ENCODE results near the gene GIPC1. TPM values are rescaled to one million over a fixed set of nuclear protein-coding genes. Genes with fewer than 3 reads are reported as not detected.

Gene GIPC1
- total and polyA plus RNA-seq, 9 donors = 14.7 to 64.5 (median 40.9) TPM

DNA sequence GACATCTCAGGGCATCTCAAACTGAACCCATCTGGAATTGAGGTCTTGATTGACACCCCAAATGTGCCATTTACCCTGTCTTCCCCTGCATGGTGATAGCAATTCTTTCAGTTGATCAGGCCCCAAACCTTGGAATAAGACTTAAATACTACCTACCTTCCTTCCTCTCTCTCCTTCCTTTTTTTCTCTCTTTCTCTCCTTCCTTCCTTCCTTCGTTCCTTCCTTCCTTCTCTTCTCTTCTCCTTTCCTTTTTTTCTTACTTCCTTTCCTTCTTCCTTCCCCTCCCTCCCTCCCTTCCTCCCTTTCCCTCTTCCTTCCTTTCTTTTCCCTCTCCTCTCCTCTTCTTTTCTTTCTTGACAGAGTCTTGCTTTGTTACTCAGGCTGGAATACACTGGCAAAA, 7.4 kb upstream of the GIPC1 start:
- Histone ChIP-seq H3K27ac (no peak overlapping the region), H3K4me1 (ENCODE audit: insufficient read depth) (no peaks in the 10 kb centered on the region), H3K9me3 (no peaks in the 10 kb centered on the region), H3K36me3 (no peaks in the 10 kb centered on the region), H3K27me3 (no peaks in the 10 kb centered on the region), H3K4me3 (no peak overlapping the region)
- DNase-seq = no peak
- 64 to 69% (median 68%) methylated on average over 1 of the region's 1 CpG for WGBS, 3 donors
- TF ChIP-seq EP300 (IDR thresholded peaks at IDR 0.05) (no peak), POLR2A (IDR thresholded peaks at IDR 0.05) (no peak), CTCF (IDR thresholded peaks at IDR 0.05) (no peak)
- intact Hi-C loops (cut with DNase I) = no loop called here

DNA sequence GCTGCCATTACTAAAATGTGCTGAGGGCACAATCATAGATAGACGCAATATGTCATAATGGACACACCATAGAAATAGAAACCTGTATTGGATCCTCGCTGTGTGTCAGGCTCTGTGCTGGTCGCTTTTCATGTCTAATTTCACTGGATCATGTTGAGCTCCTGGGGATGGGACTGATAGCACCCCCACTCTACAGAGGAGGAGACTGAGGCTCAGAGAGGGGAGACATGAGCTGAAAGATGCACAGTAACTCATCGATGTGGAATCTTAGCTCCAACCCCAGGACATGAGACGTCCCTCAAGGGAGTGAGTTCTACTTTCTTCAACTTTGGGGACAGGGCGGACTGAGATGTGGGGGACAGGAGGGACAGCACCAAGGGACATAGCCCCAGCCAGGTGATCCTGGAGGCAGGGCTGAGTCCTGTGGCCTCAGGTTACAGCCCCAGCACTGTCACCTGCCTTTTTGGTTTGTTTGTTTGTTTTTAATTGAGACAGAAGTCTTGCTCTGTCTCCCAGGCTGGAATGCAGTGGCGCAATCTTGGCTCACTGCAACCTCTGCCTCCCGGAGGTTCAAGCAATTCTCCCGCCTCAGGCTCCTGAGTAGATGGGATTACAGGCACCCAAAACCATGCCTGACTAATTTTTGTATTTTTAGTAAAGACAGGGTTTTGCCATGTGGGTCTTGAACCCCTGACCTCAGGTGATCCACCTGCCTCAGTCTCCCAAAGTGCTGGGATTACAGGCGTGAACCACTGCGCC, 6.6 kb upstream of the GIPC1 start:
- H3K27ac ChIP-seq = no peak overlapping the region
- DNase-seq = no peak

DNA sequence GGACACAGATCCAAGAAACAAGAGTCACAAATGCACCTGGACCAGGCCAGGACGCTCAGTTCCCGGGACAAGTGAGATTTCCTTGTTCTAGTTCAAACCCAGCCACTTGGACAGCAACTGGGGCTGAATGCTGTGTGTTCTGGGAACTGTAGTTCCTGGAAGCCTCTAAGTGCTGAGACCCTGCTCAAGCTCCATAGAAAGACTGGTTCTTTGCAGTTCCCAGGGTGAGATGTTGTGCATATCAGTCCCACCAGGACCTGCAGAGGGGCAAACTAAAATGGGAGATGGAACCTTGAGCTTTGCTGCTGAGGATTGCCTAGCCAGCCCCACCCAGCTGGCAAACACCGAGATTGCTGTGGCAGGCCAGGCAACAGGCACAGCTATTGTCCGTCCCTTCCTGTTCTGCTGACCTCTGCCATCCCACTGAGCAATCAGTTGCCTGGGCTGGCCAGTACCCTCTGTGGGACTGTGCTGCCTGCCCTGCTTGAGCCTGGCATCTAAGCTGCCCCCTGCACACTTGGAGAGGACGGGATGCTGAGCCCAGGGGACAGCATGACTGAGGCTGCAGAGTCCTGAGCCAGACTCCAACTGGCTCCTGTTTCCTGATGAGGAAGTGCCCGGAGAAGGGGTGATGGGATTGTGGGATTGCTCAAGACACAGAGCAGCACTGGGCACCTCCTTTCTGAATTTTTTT, 1.4 kb upstream of the GIPC1 start:
- H3K27me3 ChIP-seq = no peaks in the 10 kb centered on the region
- intact Hi-C loops (cut with DNase I) = no loop called here
- H3K36me3 ChIP-seq = no peaks in the 10 kb centered on the region
- TF ChIP-seq CTCF (IDR thresholded peaks at IDR 0.05) (no peak), POLR2A (IDR thresholded peaks at IDR 0.05) (no peak), EP300 (IDR thresholded peaks at IDR 0.05) (no peak)
- no peaks in the 10 kb centered on the region for H3K9me3 ChIP-seq
- H3K4me1 ChIP-seq (ENCODE audit: insufficient read depth) = no peaks in the 10 kb centered on the region
- 50 to 58% (median 53%) methylated on average over 6 of the region's 6 CpGs for WGBS, 3 donors
- no peak overlapping the region for H3K4me3 ChIP-seq
- no peak overlapping the region for H3K27ac ChIP-seq
- DNase-seq = no peak

More for the DNA sequence above, 6.6 kb upstream of the GIPC1 start:
- intact Hi-C loops (cut with DNase I) = no loop called here
- H3K36me3 ChIP-seq = no peaks in the 10 kb centered on the region
- WGBS, 3 donors = 71 to 77% (median 72%) methylated on average over 11 of the region's 11 CpGs
- H3K9me3 ChIP-seq = no peaks in the 10 kb centered on the region
- no peaks in the 10 kb centered on the region for H3K27me3 ChIP-seq
- H3K4me3 ChIP-seq = no peak overlapping the region
- no peaks in the 10 kb centered on the region for H3K4me1 ChIP-seq (ENCODE audit: insufficient read depth)
- TF ChIP-seq EP300 (IDR thresholded peaks at IDR 0.05) = no peak
- TF ChIP-seq POLR2A (IDR thresholded peaks at IDR 0.05) = no peak
- TF ChIP-seq CTCF (IDR thresholded peaks at IDR 0.05) = no peak

DNA sequence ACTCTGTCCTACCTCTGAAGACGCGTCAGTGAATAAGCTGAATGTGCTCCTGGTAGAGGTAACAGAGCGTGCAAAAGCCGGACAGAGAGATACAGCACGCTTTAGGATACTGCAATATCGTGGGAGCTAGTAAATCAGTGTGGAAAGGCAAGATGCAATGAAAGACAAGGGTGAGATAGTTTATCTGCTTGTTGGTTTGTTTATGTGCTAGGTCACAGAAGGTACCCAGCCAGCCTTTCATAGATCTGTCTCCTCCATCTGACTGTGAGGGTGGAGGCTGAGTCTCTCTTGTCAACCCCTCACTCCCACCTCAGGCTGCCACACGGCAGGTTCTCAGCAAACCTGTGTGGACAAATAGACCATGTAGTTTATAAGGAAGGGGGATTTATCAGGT, 904 bp upstream of the GIPC1 start:
- intact Hi-C loops (cut with DNase I) = no loop called here
- no peaks in the 10 kb centered on the region for H3K36me3 ChIP-seq
- no peaks in the 10 kb centered on the region for H3K27me3 ChIP-seq
- H3K4me3 ChIP-seq = no peak overlapping the region
- no peak overlapping the region for H3K27ac ChIP-seq
- WGBS, 3 donors = 16 to 18% (median 17%) methylated on average over 7 of the region's 7 CpGs
- no peaks in the 10 kb centered on the region for H3K4me1 ChIP-seq (ENCODE audit: insufficient read depth)
- H3K9me3 ChIP-seq = no peaks in the 10 kb centered on the region
- no peak for DNase-seq
- no peak for TF ChIP-seq POLR2A (IDR thresholded peaks at IDR 0.05)
- no peak for TF ChIP-seq CTCF (IDR thresholded peaks at IDR 0.05)
- TF ChIP-seq EP300 (IDR thresholded peaks at IDR 0.05) = no peak

Data from ovary (tissue), 9 donors.